Tibial nerve (tissue), 4 donors: ENCODE results near the gene NADK2.

ENCODE experiments used
- CTCF ChIP-seq, 5 experiments: fragments of 200-600 bp in 3 of 5; fragments of 450-650 bp in 2 of 5; sonication (generic) in 3 of 5; IDR thresholded peaks; one replicate each; pipeline ENCODE4 v1.5.1; 2016 to 2019; ENCODE audit warnings: antibody characterized with exemption in 5 of 5, mild to moderate bottlenecking in 3 of 5, moderate library complexity in 2 of 5
- EP300 ChIP-seq, 2 donors: sonication (generic); formaldehyde crosslinking; IDR thresholded peaks; one replicate each; pipeline ENCODE4 v1.6.1; 2017; ENCODE audit warnings: antibody characterized with exemption in 2 of 2, mild to moderate bottlenecking in 1 of 2
- POLR2A ChIP-seq, 2 donors: fragments of 450-650 bp; IDR thresholded peaks; one replicate each; pipeline ENCODE4 v1.6.1; 2017; ENCODE audit warnings: antibody characterized with exemption in 2 of 2, mild to moderate bottlenecking in 2 of 2, moderate library complexity in 2 of 2

GRCh38 chr5:36174119-36174518, 67.6 kb downstream of the NADK2 start:
- TF ChIP-seq CTCF (IDR thresholded peaks at IDR 0.05): no peak
- no peak for TF ChIP-seq POLR2A (IDR thresholded peaks at IDR 0.05)
- TF ChIP-seq EP300 (IDR thresholded peaks at IDR 0.05): no peak
